Ramos (cell line): ENCODE data around the gene PTGES2.
"Not testable (repeated sequence)": the region's sequence is repeated elsewhere in the genome, so short reads cannot be mapped to it uniquely, and the experiment has no call there.

ENCODE experiments used
- in situ Hi-C: fragments of 300-500 bp; cut with MboI; formaldehyde crosslinking; loops from one replicate; pipeline ENCODE4 v1.14.3; 2022; ENCODE audit warnings: low sequenced_read_pairs; ENCODE audit not compliant: unreplicated experiment

PTGES2 gene

GRCh38 chr9:128120741-128121465 is 6.6 kb downstream of the PTGES2 start:
- in situ Hi-C loops = no loop called here

- in situ Hi-C loops = no loop called here
These were observed 7.3 kb downstream of the PTGES2 start for GRCh38 chr9:128120061-128120740.

GRCh38 chr9:128118971-128119665 is 8.4 kb downstream of the PTGES2 start:
- in situ Hi-C loops = no loop called here

- in situ Hi-C loops = no loop called here
These were observed 9.1 kb downstream of the PTGES2 start for GRCh38 chr9:128118472-128118857.

- in situ Hi-C loops = no loop called here
These were observed 9.7 kb downstream of the PTGES2 start for GRCh38 chr9:128117613-128118471.

- in situ Hi-C loops = no loop called here
These were observed 11.1 kb downstream of the PTGES2 start for GRCh38 chr9:128116104-128117083.

- in situ Hi-C loops = no loop called here
These were observed 12.1 kb downstream of the PTGES2 start for GRCh38 chr9:128115187-128116103.

- in situ Hi-C loops = no loop called here
These were observed 13.0 kb downstream of the PTGES2 start for GRCh38 chr9:128114326-128115186.

- in situ Hi-C loops = no loop called here
These were observed 13.8 kb downstream of the PTGES2 start for GRCh38 chr9:128113526-128114325.

- in situ Hi-C loops = not testable (repeated sequence)
These were observed 15.8 kb downstream of the PTGES2 start for GRCh38 chr9:128111726-128112125.

- in situ Hi-C loops = no loop called here
These were observed 18.3 kb downstream of the PTGES2 start for GRCh38 chr9:128109050-128109709.

- in situ Hi-C loops = no loop called here
These were observed 19.1 kb downstream of the PTGES2 start for GRCh38 chr9:128108269-128109049.

- in situ Hi-C loops = no loop called here
These were observed 19.9 kb downstream of the PTGES2 start for GRCh38 chr9:128107468-128108268.

GRCh38 chr9:128106940-128107467 is 20.5 kb downstream of the PTGES2 start:
- in situ Hi-C loops = no loop called here
